ENCODE results near the gene LDLRAD2. TPM values are rescaled to one million over a fixed set of nuclear protein-coding genes. Genes with fewer than 3 reads are reported as not detected.

Gene LDLRAD2
- total RNA-seq, 1 experiment from 2014 or later, result not detected

DNA sequence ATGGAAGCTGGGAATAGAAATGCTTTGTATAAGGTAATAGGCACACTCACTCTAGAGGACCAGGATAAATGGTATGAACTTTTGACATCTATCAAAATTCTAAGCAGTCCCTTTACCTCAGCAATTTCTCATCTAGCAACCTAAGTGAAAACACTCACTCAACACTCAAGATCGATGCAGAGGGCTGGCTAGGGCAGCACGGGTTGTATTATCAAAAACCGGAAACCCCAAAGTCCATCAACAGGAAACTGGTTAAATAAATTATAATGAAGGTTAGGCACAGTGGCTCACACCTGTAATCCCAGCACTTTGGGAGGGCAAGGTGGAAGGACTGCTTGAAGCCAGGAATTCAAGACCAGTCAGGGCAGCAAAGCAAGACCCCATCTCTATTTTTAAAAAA, 38.5 kb upstream of the LDLRAD2 start:
- Histone ChIP-seq H3K9me3 (ENCODE audit: control insufficient read depth in 1 of 2, insufficient read depth in 1 of 2, low read depth in 1 of 2, low read length in 2 of 2) (no peaks in the 10 kb centered on the region), H2AFZ (ENCODE audit: low read depth, low read length, poor library complexity, severe bottlenecking) (no peak overlapping the region), H3K9me2 (ENCODE audit: insufficient read depth) (no peaks in the 10 kb centered on the region), H3K4me1 (ENCODE audit: control insufficient read depth in 1 of 2, insufficient read depth in 2 of 2, low read length in 2 of 2) (no peaks in the 10 kb centered on the region), H3K79me2 (ENCODE audit: insufficient read depth, low read length) (peaks cover 95% of the 10 kb centered on the region), H3K36me3 (ENCODE audit: control insufficient read depth in 1 of 2, insufficient read depth in 2 of 2, low read length in 2 of 2) (no peaks in the 10 kb centered on the region), H4K20me1 (ENCODE audit: insufficient read depth) (0 out of 2 replicates have a peak, but pooled peaks cover 4% of the 10 kb centered on the region), H3K4me2 (ENCODE audit: low read length) (no peak overlapping the region), H3K4me3 (replicated peaks in 1 of 2; ENCODE audit: low read depth in 1 of 2, low read length in 2 of 2) (no peak overlapping the region), H3K27ac (ENCODE audit: low read depth, low read length) (no peak overlapping the region), H3K27me3 (ENCODE audit: insufficient read depth, low read length) (no peaks in the 10 kb centered on the region), H3K9ac (ENCODE audit: low read length) (no peak overlapping the region)
- intact Hi-C loops (cut with micrococcal nuclease), result no loop called here
- TF ChIP-seq JUND (IDR thresholded peaks at IDR 0.05), result no peak
- no peak for TF ChIP-seq CEBPB (IDR thresholded peaks at IDR 0.05; ENCODE audit: low read depth)
- TF ChIP-seq SRF (IDR thresholded peaks at IDR 0.05; ENCODE audit: low read depth), result no peak
- no peak for TF ChIP-seq REST (IDR thresholded peaks at IDR 0.05; ENCODE audit: low read depth)
- no peak for TF ChIP-seq POLR2AphosphoS5 (IDR thresholded peaks at IDR 0.05; ENCODE audit: low read depth, low read length)
- TF ChIP-seq EZH2phosphoT487 (IDR thresholded peaks at IDR 0.05; ENCODE audit: borderline replicate concordance), result no peak
- TF ChIP-seq ZNF274 (IDR thresholded peaks at IDR 0.05; ENCODE audit: low read depth, low read length), result no peak
- TF ChIP-seq RAD21 (IDR thresholded peaks at IDR 0.05; ENCODE audit: low read depth), result no peak
- no peak for TF ChIP-seq CBX3 (IDR thresholded peaks at IDR 0.05; ENCODE audit: low read depth)
- no peak for TF ChIP-seq EZH2 (IDR thresholded peaks at IDR 0.05)
- no peak for TF ChIP-seq ATF3 (IDR thresholded peaks at IDR 0.05)
- TF ChIP-seq, protein P1, sequence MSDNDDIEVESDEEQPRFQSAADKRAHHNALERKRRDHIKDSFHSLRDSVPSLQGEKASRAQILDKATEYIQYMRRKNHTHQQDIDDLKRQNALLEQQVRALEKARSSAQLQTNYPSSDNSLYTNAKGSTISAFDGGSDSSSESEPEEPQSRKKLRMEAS (IDR thresholded peaks at IDR 0.05), result no peak
- BruUV-seq (replicated peaks), result no TSS peak
- ChIA-PET POLR2A (interaction anchor here (1.3 kb wide), 2 partner anchors 8 to 9 kb away, joined by 3 to 4 read pairs; partner anchors contain the start of gene USP48), CTCF (no interaction called here), RAD21 (ENCODE audit: low non-redundant PET in 1 of 2, low total read pairs in 2 of 2, uncharacterized antibody in 2 of 2, unreplicated experiment in 2 of 2) (no interaction called here)
- ATAC-seq, result no peak
- DNase-seq (ENCODE audit: low read depth, low spot score), result no peak

Data from HCT116 (cell line).